Spinal cord (tissue), 10 donors: ENCODE data around the gene MFSD2B. TPM values are rescaled to one million over a fixed set of nuclear protein-coding genes. Genes with fewer than 3 reads are reported as not detected.

Experiments used
- DNase-seq, 6 donors: peaks; one replicate each; pipeline versions ENCODE4 v3.0.0 to v3.0.0-alpha.2; 2013 to 2015; ENCODE audit warnings: low spot score in 6 of 6, low read depth in 4 of 6
- H3K27ac ChIP-seq: one replicate; pipeline ENCODE4 v1.5.1; 2013; ENCODE audit warnings: low read depth, low read length, control low read depth
- H3K27me3 ChIP-seq: one replicate; pipeline ENCODE4 v1.6.1; 2013; ENCODE audit warnings: low read length; ENCODE audit not compliant: control insufficient read depth, insufficient read depth
- H3K36me3 ChIP-seq: one replicate; pipeline ENCODE4 v1.6.1; 2013; ENCODE audit warnings: low read length; ENCODE audit not compliant: control insufficient read depth, insufficient read depth
- H3K4me1 ChIP-seq: one replicate; pipeline ENCODE4 v1.6.1; 2013; ENCODE audit warnings: low read length; ENCODE audit not compliant: control insufficient read depth, insufficient read depth
- H3K4me3 ChIP-seq: one replicate; pipeline ENCODE4 v1.5.1; 2013; ENCODE audit warnings: low read depth, low read length, control low read depth
- H3K9me3 ChIP-seq: one replicate; pipeline ENCODE4 v1.6.1; 2013; ENCODE audit warnings: low read length; ENCODE audit not compliant: control insufficient read depth, insufficient read depth
- WGBS: methylation state at CpG from one replicate; pipeline ENCODE4 v1.1.5; 2013; ENCODE audit warnings: missing lambda C conversion rate; ENCODE audit not compliant: insufficient coverage; 5-methylcytosine and 5-hydroxymethylcytosine counted together
- polyA plus RNA-seq, 2 donors: library from polyadenylated mRNA; unstranded; fragments of 120-200 nt; gene quantifications; one replicate each; pipeline ENCODE4 v1.2.1, GENCODE V29; 2013; ENCODE audit not compliant: insufficient read length in 2 of 2
- total RNA-seq, 2 donors: library from RNA; depleted of rRNA in 1 of 2; stranded (reverse); fragments of 120-200 nt in 1 of 2; fragments of >200 nt in 1 of 2; gene quantifications; one replicate each; pipeline versions ENCODE4 v1.2.3 to v1.2.4, GENCODE V29; 2013 to 2014
- donor health status: healthy.

The MFSD2B gene
- total and polyA plus RNA-seq, 4 donors = 1.1 to 5.2 (median 2.9) TPM

GRCh38 chr2:24049485-24050021, 39.7 kb downstream of the MFSD2B start, which contains the start of gene FKBP1B:
Gene FKBP1B, plus strand, starts transcription at chr2:24049741. Its CDS starts 109 bp downstream, at chr2:24049850.
- under 1% methylated on average over 47 of the region's 52 CpGs for WGBS
- H3K4me3 ChIP-seq = peak within 1 kb of the TSS; percentile 58
- H3K27ac ChIP-seq = peak within 1 kb of the TSS; percentile 45

DNA sequence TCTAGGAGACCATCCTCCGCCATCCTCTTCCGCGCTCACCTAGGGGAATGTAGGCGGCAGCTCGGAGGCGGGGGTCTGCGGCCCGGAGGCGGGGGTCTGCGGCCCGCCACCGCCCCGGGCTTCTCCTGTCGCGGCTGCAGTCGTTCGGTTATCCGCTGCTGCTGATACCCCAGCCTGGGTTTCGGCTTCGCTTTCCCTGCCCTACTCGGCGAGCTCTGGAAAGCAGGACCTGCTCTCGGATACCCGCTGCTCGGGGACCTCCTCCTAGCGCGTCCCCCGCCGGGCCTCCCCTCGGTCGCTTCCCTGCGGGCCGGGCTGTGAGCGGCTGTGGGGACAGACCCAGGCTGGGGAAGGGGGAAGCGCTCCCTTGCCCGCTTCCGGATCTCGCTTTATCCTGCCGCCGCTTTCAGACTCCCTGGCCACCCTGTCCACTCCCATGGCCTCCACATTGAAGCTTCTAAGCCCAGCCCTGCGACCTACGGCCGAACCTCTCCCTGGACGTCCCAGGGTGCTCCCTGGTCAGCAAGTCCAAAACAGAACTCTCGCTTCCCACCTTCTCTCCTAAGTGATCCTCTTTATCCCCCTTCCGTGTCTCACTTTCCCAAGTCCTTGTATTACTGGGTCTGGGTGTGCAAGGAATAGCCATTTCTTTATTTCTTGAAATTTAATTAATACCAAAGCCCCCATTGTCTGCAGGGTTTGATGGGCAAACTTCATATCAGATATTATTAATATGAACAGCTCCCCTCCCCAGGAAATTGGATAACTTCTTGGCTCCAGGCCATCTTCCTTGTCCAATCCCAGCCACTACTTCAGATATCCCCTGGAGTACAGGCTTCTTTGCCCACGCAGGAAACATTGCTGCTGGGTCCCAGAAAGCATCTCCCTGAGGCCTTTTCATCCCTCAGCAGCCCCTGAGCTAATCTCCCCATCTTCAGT, 40.4 kb downstream of the MFSD2B start:
- peak overlapping the region; percentile 58 for H3K4me3 ChIP-seq
- peak overlapping the region; percentile 45 for H3K27ac ChIP-seq
- H3K36me3 ChIP-seq = peaks cover 13% of the 10 kb centered on the region
- DNase-seq = peak in 3 of 6 donors; percentile 12 to 66 (median 59)
- H3K27me3 ChIP-seq = no peaks in the 10 kb centered on the region
- 2% methylated on average over 41 of the region's 47 CpGs for WGBS
- peaks cover 15% of the 10 kb centered on the region for H3K4me1 ChIP-seq
- H3K9me3 ChIP-seq = no peaks in the 10 kb centered on the region

More at GRCh38 chr2:24049485-24050021, 39.7 kb downstream of the MFSD2B start, which contains the start of gene FKBP1B:
- H3K27me3 ChIP-seq = no peaks in the 10 kb centered on the region
- H3K36me3 ChIP-seq = peaks cover 9% of the 10 kb centered on the region
- H3K4me1 ChIP-seq = peaks cover 15% of the 10 kb centered on the region
- H3K9me3 ChIP-seq = no peaks in the 10 kb centered on the region
- DNase-seq = peak in 3 of 6 donors; percentile 10 to 89 (median 79)

- H3K27ac ChIP-seq = no peak overlapping the region
- WGBS = 79% methylated on average over 5 of the region's 8 CpGs
- H3K27me3 ChIP-seq = no peaks in the 10 kb centered on the region
- H3K9me3 ChIP-seq = no peaks in the 10 kb centered on the region
- no peak overlapping the region for H3K4me3 ChIP-seq
- H3K36me3 ChIP-seq = peaks cover 13% of the 10 kb centered on the region
- peaks cover 15% of the 10 kb centered on the region for H3K4me1 ChIP-seq
- peak in 1 of 6 donors; percentile 7 for DNase-seq
These were observed 41.9 kb downstream of the MFSD2B start for GRCh38 chr2:24051833-24052232.

DNA sequence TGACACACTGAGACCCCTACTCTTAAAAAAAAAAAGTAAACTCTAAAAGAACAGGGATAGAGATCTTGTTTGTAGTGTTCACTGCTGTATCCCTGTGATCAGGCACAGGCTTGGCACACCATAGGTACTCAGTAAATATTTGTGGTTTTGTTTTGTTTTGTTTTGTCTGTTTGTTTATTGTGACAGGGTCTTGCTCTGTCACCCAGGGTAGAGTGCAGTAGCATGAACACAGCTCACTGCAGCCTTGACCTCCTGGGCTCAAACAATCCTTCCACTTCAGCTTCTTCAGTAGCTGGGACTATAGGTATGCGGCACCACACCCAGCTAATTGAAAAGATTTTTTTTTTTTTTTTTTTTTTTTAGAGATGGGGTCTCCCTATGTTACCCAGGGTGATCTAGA, 43.1 kb downstream of the MFSD2B start:
- DNase-seq = no peak
- no CpG with 5 or more reads among the region's 1 CpG for WGBS
- Histone ChIP-seq H3K36me3 (peaks cover 15% of the 10 kb centered on the region), H3K27ac (no peak overlapping the region), H3K27me3 (no peaks in the 10 kb centered on the region), H3K9me3 (no peaks in the 10 kb centered on the region), H3K4me1 (peaks cover 9% of the 10 kb centered on the region), H3K4me3 (no peak overlapping the region)

DNA sequence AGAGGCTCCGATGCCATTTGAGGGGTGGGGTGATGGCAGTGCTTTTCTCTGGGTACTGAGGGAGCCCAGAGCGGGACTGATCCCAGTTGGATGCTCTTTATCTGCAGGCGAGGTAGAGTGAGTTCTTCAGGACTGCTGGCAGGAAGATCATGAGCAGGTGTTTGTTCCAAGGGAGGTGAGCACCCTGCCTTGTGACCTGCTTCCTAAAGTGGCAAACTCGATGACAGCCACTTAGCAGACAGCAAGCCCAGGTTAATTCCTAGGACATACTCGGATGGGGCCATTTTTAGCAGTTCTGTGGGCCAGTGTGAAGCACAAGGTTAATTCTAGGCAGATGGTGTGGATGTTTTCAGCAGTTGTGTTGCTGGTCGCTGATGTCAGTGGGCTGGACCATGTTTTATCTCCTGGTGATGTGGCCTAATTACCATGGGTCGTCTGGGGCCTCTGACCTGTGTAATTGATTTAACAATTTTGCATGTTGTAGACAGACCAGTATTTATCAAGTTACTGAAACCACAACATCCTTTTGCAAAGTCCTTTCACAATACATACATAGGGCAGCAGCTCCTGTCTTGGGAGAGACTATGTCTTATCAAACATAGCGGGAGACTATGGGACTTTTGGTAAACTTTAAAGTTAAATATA, 44.6 kb downstream of the MFSD2B start:
- DNase-seq = no peak
- H3K27ac ChIP-seq = no peak overlapping the region
- 81% methylated on average over 6 of the region's 8 CpGs for WGBS

GRCh38 chr2:24055750-24056149, 45.9 kb downstream of the MFSD2B start:
- no peaks in the 10 kb centered on the region for H3K9me3 ChIP-seq
- no peak overlapping the region for H3K4me3 ChIP-seq
- DNase-seq = no peak
- 98% methylated on average over 6 of the region's 6 CpGs for WGBS
- H3K27ac ChIP-seq = no peak overlapping the region
- H3K27me3 ChIP-seq = no peaks in the 10 kb centered on the region
- peaks cover 16% of the 10 kb centered on the region for H3K36me3 ChIP-seq
- H3K4me1 ChIP-seq = no peaks in the 10 kb centered on the region

More for the DNA sequence above, 44.6 kb downstream of the MFSD2B start:
- Histone ChIP-seq H3K36me3 (peaks cover 15% of the 10 kb centered on the region), H3K9me3 (no peaks in the 10 kb centered on the region), H3K4me1 (peaks cover 3% of the 10 kb centered on the region), H3K4me3 (no peak overlapping the region), H3K27me3 (no peaks in the 10 kb centered on the region)

GRCh38 chr2:24058564-24059271, 48.8 kb downstream of the MFSD2B start:
- H3K27ac ChIP-seq = no peak overlapping the region
- DNase-seq = no peak
- WGBS = 91% methylated on average over 3 of the region's 4 CpGs
- no peaks in the 10 kb centered on the region for H3K9me3 ChIP-seq
- no peaks in the 10 kb centered on the region for H3K4me1 ChIP-seq
- H3K4me3 ChIP-seq = no peak overlapping the region
- H3K36me3 ChIP-seq = peaks cover 28% of the 10 kb centered on the region
- H3K27me3 ChIP-seq = no peaks in the 10 kb centered on the region

GRCh38 chr2:24065341-24065740, 55.5 kb downstream of the MFSD2B start:
- H3K4me3 ChIP-seq = no peak overlapping the region
- no peak for DNase-seq
- H3K4me1 ChIP-seq = no peaks in the 10 kb centered on the region
- H3K9me3 ChIP-seq = no peaks in the 10 kb centered on the region
- WGBS = 100% methylated on average over 1 of the region's 2 CpGs
- H3K36me3 ChIP-seq = peaks cover 25% of the 10 kb centered on the region
- H3K27ac ChIP-seq = no peak overlapping the region
- H3K27me3 ChIP-seq = no peaks in the 10 kb centered on the region

- H3K4me3 ChIP-seq = no peak overlapping the region
- no peaks in the 10 kb centered on the region for H3K9me3 ChIP-seq
- peaks cover 18% of the 10 kb centered on the region for H3K36me3 ChIP-seq
- H3K27ac ChIP-seq = no peak overlapping the region
- DNase-seq = no peak
- no peaks in the 10 kb centered on the region for H3K27me3 ChIP-seq
- no CpG with 5 or more reads among the region's 4 CpGs for WGBS
- H3K4me1 ChIP-seq = peaks cover 11% of the 10 kb centered on the region
These were observed 62.4 kb downstream of the MFSD2B start for GRCh38 chr2:24072259-24072658.
